OCI-LY3 (cell line): ENCODE data around the gene RAPGEF3.
A peak's percentile ranks its signal among the peaks of the same experiment; 100 is the strongest.

Experiments used
- H2AFZ ChIP-seq: fragments of 200-600, 300-600 bp; shearing (Covaris generic); 2 replicates; pipeline ENCODE4 v1.6.0; 2014; ENCODE audit warnings: antibody characterized with exemption, low read depth, low read length
- H3K27ac ChIP-seq: fragments of 200-600, 300-600 bp; sonication (generic); 2 replicates; pipeline ENCODE4 v1.5.1; 2014; ENCODE audit warnings: mild to moderate bottlenecking, low read length, moderate library complexity, mixed read lengths
- H3K27me3 ChIP-seq: fragments of 200-600, 300-600 bp; sonication (generic); 2 replicates; pipeline ENCODE4 v1.6.1; 2014; ENCODE audit warnings: low read depth, low read length, mixed read lengths
- H3K36me3 ChIP-seq: fragments of 200-600, 300-600 bp; sonication (generic); replicated peaks from 2 replicates; pipeline ENCODE3; 2014; ENCODE audit warnings: low read depth, low read length, mixed read lengths
- H3K4me1 ChIP-seq: fragments of 300-600, 200-600 bp; sonication (generic); 2 replicates; pipeline ENCODE4 v1.6.1; 2014; ENCODE audit warnings: low read length, mixed read lengths
- H3K4me2 ChIP-seq: fragments of 200-600, 300-600 bp; sonication (generic); 2 replicates; pipeline ENCODE4 v1.6.1; 2014; ENCODE audit warnings: low read length, mixed read lengths
- H3K4me3 ChIP-seq: fragments of 300-600, 200-600 bp; sonication (generic); 2 replicates; pipeline ENCODE4 v1.5.1; 2014; ENCODE audit warnings: antibody characterized with exemption, mild to moderate bottlenecking, low read length, moderate library complexity
- H3K79me2 ChIP-seq: fragments of 300-600, 200-600 bp; shearing (Covaris generic); 2 replicates; pipeline ENCODE4 v1.6.1; 2014; ENCODE audit warnings: mild to moderate bottlenecking, low read length, mixed read lengths
- H3K9ac ChIP-seq: fragments of 300-600, 200-600 bp; shearing (Covaris generic); 2 replicates; pipeline ENCODE4 v1.6.0; 2014; ENCODE audit warnings: mild to moderate bottlenecking, low read length, moderate library complexity
- H3K9me3 ChIP-seq: fragments of 200-600, 300-600 bp; shearing (Covaris generic); 2 replicates; pipeline ENCODE4 v1.6.1; 2014; ENCODE audit warnings: low read length, mixed read lengths; ENCODE audit not compliant: insufficient read depth
- H4K20me1 ChIP-seq: fragments of 200-600, 300-600 bp; sonication (generic); 2 replicates; pipeline ENCODE4 v1.6.1; 2016; ENCODE audit warnings: low read length, mixed read lengths; ENCODE audit not compliant: insufficient read depth
- EZH2phosphoT487 ChIP-seq: fragments of 200-600 bp; shearing (Covaris generic); IDR thresholded peaks from 2 replicates; pipeline ENCODE4 v1.6.1; 2018; ENCODE audit warnings: antibody characterized with exemption, mixed run types, low read depth
- TF ChIP-seq, protein P1 (sequence below): fragments of 200-600, 300-600 bp; sonication (generic); IDR thresholded peaks from 2 replicates; pipeline ENCODE4 v1.5.1; 2014; ENCODE audit warnings: antibody characterized with exemption, low read length, low read depth

The RAPGEF3 gene

DNA sequence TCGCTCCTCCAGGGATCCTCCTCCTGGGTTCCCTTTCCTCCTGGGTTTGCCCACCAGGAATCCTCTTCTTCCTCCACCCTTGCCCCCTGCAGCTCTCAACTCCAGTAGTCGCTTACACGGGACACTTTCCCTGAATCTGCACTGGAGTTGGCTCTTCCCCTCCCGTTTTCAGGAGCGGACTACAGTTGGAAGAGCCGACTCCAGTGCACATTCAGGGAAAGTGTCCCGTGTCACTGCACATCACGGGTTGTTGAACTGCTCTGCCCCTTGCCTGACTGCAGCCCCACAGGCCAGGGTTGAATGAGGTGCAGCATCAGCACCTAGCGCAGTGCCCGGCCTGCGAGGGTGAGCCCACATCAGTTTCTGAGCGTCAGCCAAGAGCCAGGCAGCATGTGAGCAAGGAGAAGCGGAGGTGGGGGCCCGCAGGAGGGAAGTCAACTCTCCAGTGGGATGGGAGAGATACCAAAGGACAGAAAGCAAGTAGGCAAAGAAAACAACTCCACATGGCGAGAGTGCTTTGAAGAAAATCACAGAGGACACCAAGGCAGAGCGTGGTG is 13.1 kb downstream of the RAPGEF3 start:
- no peak overlapping the region for H3K27ac ChIP-seq
- H3K4me2 ChIP-seq = no peak overlapping the region
- H2AFZ ChIP-seq = no peak overlapping the region
- H3K4me3 ChIP-seq = no peak overlapping the region
- H4K20me1 ChIP-seq = no peaks in the 10 kb centered on the region
- H3K9me3 ChIP-seq = no peaks in the 10 kb centered on the region
- no peaks in the 10 kb centered on the region for H3K79me2 ChIP-seq
- H3K4me1 ChIP-seq = peaks cover 27% of the 10 kb centered on the region
- peaks cover 31% of the 10 kb centered on the region for H3K27me3 ChIP-seq
- H3K36me3 ChIP-seq = no peaks in the 10 kb centered on the region
- no peak for TF ChIP-seq EZH2phosphoT487
- TF ChIP-seq, protein P1, sequence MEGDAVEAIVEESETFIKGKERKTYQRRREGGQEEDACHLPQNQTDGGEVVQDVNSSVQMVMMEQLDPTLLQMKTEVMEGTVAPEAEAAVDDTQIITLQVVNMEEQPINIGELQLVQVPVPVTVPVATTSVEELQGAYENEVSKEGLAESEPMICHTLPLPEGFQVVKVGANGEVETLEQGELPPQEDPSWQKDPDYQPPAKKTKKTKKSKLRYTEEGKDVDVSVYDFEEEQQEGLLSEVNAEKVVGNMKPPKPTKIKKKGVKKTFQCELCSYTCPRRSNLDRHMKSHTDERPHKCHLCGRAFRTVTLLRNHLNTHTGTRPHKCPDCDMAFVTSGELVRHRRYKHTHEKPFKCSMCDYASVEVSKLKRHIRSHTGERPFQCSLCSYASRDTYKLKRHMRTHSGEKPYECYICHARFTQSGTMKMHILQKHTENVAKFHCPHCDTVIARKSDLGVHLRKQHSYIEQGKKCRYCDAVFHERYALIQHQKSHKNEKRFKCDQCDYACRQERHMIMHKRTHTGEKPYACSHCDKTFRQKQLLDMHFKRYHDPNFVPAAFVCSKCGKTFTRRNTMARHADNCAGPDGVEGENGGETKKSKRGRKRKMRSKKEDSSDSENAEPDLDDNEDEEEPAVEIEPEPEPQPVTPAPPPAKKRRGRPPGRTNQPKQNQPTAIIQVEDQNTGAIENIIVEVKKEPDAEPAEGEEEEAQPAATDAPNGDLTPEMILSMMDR = no peak
- no peak overlapping the region for H3K9ac ChIP-seq

DNA sequence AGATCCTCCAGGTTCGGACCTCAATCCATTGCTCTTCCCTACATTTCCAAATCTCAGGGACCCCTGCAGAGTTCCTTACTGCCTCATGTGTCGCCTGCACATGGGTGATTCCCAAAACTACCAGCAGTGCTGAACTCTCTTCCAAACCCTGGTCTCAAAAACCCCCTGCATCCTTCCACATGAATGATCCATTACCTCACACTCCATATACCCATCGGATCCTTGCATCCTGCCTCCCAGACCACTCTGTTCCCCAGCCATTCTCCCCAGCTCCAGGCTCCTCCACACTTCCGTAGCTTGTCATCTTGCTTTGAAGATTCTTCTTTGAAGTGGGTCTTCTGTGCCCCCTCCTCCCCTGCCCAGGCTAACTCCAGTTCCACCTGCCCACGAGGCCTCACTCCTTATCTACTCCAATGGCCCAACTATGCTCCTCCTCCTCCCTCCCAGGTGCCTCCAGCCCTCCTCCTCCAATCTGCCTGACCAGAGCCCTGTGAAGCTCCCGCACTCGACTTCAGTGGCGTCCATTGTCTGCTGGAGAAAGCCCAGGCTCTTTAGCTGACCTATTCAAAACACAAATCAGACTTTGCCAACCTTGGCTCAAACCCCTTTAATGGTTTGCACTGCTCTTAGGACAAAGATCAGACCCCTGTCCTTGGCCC is 13.8 kb downstream of the RAPGEF3 start:
- Histone ChIP-seq H3K4me3 (no peak overlapping the region), H3K79me2 (no peaks in the 10 kb centered on the region), H3K27me3 (peaks cover 31% of the 10 kb centered on the region), H4K20me1 (no peaks in the 10 kb centered on the region), H2AFZ (no peak overlapping the region), H3K36me3 (no peaks in the 10 kb centered on the region), H3K4me2 (no peak overlapping the region), H3K9me3 (no peaks in the 10 kb centered on the region), H3K4me1 (peaks cover 34% of the 10 kb centered on the region), H3K9ac (no peak overlapping the region), H3K27ac (no peak overlapping the region)
- TF ChIP-seq EZH2phosphoT487 = no peak
- TF ChIP-seq, protein P1 = no peak

DNA sequence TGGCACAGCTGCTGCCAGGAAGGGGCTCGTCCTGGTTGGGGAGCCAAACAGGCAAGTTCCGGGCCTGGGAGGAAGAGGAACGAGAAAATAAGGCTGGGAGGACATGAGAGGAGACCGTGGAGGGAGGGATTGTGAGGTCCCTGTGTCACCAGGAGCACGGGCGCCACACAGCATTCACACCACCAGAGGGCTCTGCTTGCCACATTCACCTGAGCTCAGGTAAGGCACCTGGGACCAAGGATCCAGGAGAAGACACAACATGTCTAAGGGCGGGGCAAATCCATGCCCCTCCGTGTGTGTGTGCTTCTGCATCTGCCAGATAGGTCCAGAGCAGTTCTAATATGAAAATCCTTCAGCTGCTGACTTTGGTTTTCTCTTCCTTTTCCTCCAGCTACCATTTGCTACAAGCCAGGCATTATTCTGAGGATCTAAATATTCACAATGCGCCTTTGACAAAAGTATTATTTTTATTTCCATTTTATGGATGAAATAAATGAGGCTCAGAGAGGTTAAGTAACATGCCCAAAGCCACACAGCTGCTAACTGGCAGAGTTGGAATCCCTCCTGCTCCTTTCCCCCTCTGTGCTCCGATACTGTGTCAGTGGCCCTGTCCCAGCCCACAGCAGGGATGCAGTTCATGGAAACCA is 14.6 kb downstream of the RAPGEF3 start:
- H2AFZ ChIP-seq = no peak overlapping the region
- H3K4me1 ChIP-seq = peaks cover 39% of the 10 kb centered on the region
- peak overlapping the region; percentile 29 for H3K4me2 ChIP-seq

More for the DNA sequence above, 14.6 kb downstream of the RAPGEF3 start:
- Histone ChIP-seq H3K27ac (no peak overlapping the region), H3K27me3 (peaks cover 31% of the 10 kb centered on the region), H3K36me3 (no peaks in the 10 kb centered on the region), H3K9ac (no peak overlapping the region), H4K20me1 (no peaks in the 10 kb centered on the region), H3K79me2 (no peaks in the 10 kb centered on the region), H3K4me3 (no peak overlapping the region), H3K9me3 (no peaks in the 10 kb centered on the region)
- TF ChIP-seq, protein P1 = peak; percentile 89
- TF ChIP-seq EZH2phosphoT487 = no peak
